DND-41 (cell line): ENCODE data around the gene PPARGC1A.

Experiments used
- CTCF ChIP-seq: IDR thresholded peaks from 2 replicates; pipeline ENCODE4 v1.5.1; 2012; ENCODE audit warnings: borderline replicate concordance, low read length, moderate library complexity, mild to moderate bottlenecking; ENCODE audit not compliant: poor library complexity, severe bottlenecking; ENCODE audit errors: extremely low read depth
- EZH2 ChIP-seq: IDR thresholded peaks from 3 replicates; pipeline ENCODE4 v1.6.1; 2012; ENCODE audit warnings: borderline replicate concordance, low read depth, mild to moderate bottlenecking, moderate library complexity, low read length, inconsistent platforms; ENCODE audit not compliant: severe bottlenecking

GRCh38 chr4:23861897-23862296 lies 27.9 kb downstream of the PPARGC1A start:
- TF ChIP-seq CTCF (no peak), EZH2 (no peak)
